Colonic mucosa (tissue), 4 donors: ENCODE measurements around the gene ZNF541. TPM values are rescaled to one million over a fixed set of nuclear protein-coding genes. Genes with fewer than 3 reads are reported as not detected.

Source experiments
- DNase-seq: peaks from one replicate; pipeline ENCODE4 v3.0.0-alpha.2; 2020
- H3K27ac ChIP-seq: fragments of 200-600 bp; one replicate; pipeline ENCODE4 v1.8.0; 2021
- H3K27me3 ChIP-seq: fragments of 200-600 bp; one replicate; pipeline ENCODE4 v1.8.0; 2021
- H3K36me3 ChIP-seq: fragments of 200-600 bp; one replicate; pipeline ENCODE4 v1.8.0; 2021
- H3K4me1 ChIP-seq: fragments of 200-600 bp; one replicate; pipeline ENCODE4 v1.8.0; 2021; ENCODE audit warnings: mild to moderate bottlenecking
- H3K4me3 ChIP-seq: fragments of 200-600 bp; one replicate; pipeline ENCODE4 v1.8.0; 2021
- H3K9ac ChIP-seq, 2 donors: one replicate each; pipeline ENCODE4 v1.7.0; 2013; ENCODE audit warnings: control low read depth in 2 of 2, low read depth in 2 of 2, low read length in 2 of 2
- H3K9me3 ChIP-seq: fragments of 200-600 bp; one replicate; pipeline ENCODE4 v1.8.0; 2021
- intact Hi-C: fragments of 100-400 bp; cut with DNase I; formaldehyde crosslinking; loops from one replicate; pipeline ENCODE4 v1.14.1; 2022
- total RNA-seq, 2 donors: library from RNA; stranded (reverse); fragmentation: NEBNext Ultra II Directional in 1 of 2; extraction: Animal tissue kit (Norgen Biotek cat#: 25700) in 1 of 2; gene quantifications; one replicate each; pipeline ENCODE4 v1.2.1, GENCODE V29; 2021
- TF ChIP-seq, protein P1 (sequence below): fragments of 200-600 bp; IDR thresholded peaks from one replicate; pipeline ENCODE4 v1.8.0; 2022; ENCODE audit warnings: antibody characterized with exemption, mild to moderate bottlenecking
- donor health status: healthy.
- donor health status: DM: no; HTN: no; CAD: no.
- donor health status: DM: no; HTN: no; CAD: no.

ZNF541 gene
- total RNA-seq, 2 donors from 2014 or later, result 0.10 to 0.21 TPM

GRCh38 chr19:47614559-47614958 lies 41.6 kb upstream of the ZNF541 start:
- no peak overlapping the region for H3K4me3 ChIP-seq
- no peak overlapping the region for H3K27ac ChIP-seq
- intact Hi-C loops, result no loop called here
- no peak overlapping the region for H3K9ac ChIP-seq
- H3K4me1 ChIP-seq, result peaks cover 8% of the 10 kb centered on the region
- no peaks in the 10 kb centered on the region for H3K27me3 ChIP-seq
- DNase-seq, result no peak
- no peaks in the 10 kb centered on the region for H3K36me3 ChIP-seq
- TF ChIP-seq, protein P1, sequence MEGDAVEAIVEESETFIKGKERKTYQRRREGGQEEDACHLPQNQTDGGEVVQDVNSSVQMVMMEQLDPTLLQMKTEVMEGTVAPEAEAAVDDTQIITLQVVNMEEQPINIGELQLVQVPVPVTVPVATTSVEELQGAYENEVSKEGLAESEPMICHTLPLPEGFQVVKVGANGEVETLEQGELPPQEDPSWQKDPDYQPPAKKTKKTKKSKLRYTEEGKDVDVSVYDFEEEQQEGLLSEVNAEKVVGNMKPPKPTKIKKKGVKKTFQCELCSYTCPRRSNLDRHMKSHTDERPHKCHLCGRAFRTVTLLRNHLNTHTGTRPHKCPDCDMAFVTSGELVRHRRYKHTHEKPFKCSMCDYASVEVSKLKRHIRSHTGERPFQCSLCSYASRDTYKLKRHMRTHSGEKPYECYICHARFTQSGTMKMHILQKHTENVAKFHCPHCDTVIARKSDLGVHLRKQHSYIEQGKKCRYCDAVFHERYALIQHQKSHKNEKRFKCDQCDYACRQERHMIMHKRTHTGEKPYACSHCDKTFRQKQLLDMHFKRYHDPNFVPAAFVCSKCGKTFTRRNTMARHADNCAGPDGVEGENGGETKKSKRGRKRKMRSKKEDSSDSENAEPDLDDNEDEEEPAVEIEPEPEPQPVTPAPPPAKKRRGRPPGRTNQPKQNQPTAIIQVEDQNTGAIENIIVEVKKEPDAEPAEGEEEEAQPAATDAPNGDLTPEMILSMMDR, result no peak
- no peaks in the 10 kb centered on the region for H3K9me3 ChIP-seq

DNA sequence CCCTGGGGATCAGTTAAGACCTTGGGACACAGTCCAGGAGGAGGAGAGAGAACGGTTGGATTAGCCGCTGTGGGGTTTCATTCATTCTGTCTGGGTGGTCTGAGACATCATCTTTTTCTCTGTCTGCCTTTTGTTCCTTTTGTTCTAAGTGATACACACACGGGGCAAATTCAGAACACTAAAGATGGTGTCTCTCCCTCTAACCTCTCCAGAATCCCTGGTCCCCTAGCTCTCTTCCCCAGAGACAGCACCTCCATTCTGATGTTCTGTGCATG lies 41.0 kb upstream of the ZNF541 start:
- Histone ChIP-seq H3K27me3 (no peaks in the 10 kb centered on the region), H3K9me3 (no peaks in the 10 kb centered on the region), H3K4me1 (peaks cover 8% of the 10 kb centered on the region), H3K4me3 (no peak overlapping the region), H3K27ac (no peak overlapping the region), H3K9ac (no peak overlapping the region), H3K36me3 (no peaks in the 10 kb centered on the region)
- TF ChIP-seq, protein P1, result no peak
- DNase-seq, result no peak
- intact Hi-C loops, result no loop called here

DNA sequence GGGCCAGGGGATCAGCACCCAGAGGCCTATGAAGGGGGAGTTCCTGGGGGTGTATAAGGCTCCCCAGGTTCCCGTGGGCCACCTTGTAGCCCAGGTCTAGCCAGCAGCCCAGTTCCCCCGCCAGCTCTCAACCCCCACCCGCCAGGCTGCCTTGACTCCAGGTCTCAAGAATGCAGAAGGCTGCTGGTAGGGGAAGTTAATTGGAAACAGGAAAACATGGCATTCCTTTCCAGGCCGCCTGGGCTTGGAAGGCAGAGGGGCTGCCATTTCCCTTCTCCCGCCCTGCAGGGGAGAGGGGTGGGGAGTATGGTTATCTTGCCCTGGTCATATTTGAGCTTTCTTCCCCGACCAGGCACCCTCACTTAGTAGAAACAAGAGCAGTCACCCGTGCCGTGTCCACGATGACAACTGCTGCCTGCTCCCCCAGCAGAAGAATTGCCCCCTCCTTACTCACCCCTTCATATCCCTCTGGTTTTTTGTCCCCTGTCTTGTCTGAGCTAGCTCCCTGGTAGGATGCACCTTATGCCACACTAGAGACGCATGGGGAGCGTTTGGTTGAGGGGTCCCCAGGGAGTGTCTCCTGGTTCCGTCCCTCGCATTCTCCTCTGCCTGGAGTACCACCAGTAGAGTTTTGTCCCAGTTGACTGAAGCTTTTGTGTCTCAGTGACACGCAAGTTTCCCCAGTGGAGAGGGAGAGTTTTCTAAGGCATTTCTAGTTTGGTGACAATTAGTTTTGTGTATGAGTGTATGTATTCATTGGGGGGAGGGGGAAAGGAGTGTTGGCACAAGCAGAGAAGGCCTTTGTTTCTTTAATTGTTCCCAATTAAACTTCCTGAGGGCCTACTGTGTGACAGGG lies 40.4 kb upstream of the ZNF541 start:
- no peak for DNase-seq
- Histone ChIP-seq H3K4me3 (no peak overlapping the region), H3K27me3 (no peaks in the 10 kb centered on the region), H3K9me3 (no peaks in the 10 kb centered on the region), H3K36me3 (no peaks in the 10 kb centered on the region), H3K9ac (no peak overlapping the region), H3K27ac (no peak overlapping the region), H3K4me1 (peaks cover 8% of the 10 kb centered on the region)
- intact Hi-C loops, result no loop called here
- TF ChIP-seq, protein P1, result no peak

DNA sequence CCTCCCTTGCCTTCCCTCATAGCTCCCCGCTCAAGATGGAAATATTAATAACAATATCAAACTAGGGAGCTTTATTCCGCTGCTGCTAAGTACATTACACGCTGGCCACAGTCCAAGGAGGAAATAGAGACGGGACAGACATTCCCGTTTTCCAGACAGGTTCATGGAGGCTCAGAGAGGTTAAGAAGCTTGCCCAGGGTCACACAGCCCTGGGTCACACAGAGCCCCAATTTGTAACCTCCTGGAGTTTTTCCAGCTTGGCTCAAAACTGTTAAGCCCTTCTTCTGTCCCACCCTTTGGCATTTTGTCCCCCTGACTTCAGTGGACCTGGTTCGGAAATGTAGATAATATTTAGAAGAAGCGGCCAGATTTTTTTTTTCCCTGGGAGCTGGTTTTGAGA lies 38.0 kb upstream of the ZNF541 start:
- peak overlapping the region; percentile 69 for H3K4me3 ChIP-seq
- no peaks in the 10 kb centered on the region for H3K9me3 ChIP-seq
- TF ChIP-seq, protein P1, result no peak
- intact Hi-C loops, result no loop called here
- peaks cover 8% of the 10 kb centered on the region for H3K4me1 ChIP-seq
- H3K27ac ChIP-seq, result peak overlapping the region; percentile 88
- H3K9ac ChIP-seq, result peak overlapping the region; percentile 39 to 81
- DNase-seq, result peak; percentile 48
- no peaks in the 10 kb centered on the region for H3K36me3 ChIP-seq
- H3K27me3 ChIP-seq, result no peaks in the 10 kb centered on the region

DNA sequence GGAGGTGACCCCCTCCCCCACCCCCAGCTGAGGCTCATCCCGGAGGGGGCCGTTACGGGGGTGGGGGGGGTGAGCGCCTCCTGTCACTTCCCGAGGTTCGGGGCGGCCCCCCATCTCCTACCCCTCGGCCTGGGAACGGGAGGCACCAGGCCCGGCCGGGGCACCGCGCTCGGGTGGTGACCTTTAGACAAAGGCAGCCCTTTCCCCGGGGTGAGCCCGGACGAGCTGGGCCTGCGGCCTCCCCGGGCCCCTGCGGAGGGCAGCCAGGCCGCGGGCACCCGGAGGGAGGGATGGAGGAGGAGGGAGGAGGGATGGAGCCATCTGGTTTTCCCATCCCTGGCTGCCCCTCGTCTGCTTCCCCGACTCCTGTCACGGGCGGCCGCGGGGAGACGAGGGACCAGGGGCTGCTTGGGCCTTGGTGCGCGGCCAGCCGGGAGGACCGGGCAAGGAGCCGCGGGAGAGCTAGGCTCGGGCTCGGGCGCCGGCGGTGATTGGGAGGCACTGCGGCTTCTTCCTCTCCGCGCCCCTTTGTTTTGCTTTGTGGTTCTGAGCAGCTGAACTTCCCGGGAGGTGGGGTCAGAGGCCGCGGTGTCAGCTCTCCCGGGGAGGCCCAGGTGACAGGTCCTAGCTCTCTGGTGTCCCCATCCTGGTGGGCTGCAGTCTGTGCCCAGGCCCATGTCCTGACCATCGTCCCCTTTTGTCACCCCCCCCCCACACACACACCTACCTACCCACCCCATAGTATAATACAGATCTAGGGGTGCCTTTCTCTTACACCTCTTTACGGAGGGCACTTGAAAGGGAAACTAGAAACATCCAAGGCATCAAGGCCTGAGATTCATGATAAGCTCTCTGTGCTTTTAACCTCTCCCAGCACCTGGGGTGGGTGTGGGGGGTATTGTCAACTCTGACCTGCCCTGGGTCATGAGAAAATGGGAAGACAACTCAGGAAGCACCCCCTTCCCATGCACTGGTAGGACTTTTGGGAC lies 37.3 kb upstream of the ZNF541 start:
- Histone ChIP-seq H3K9ac (peak overlapping the region; percentile 81 to 94), H3K27me3 (no peaks in the 10 kb centered on the region), H3K27ac (peak overlapping the region; percentile 88), H3K4me3 (peak overlapping the region; percentile 69), H3K9me3 (no peaks in the 10 kb centered on the region), H3K36me3 (no peaks in the 10 kb centered on the region), H3K4me1 (peaks cover 8% of the 10 kb centered on the region)
- intact Hi-C loops, result loop anchor here (5.0 kb wide), 1 partner anchor 87 kb away; no protein-coding TSS in a partner anchor
- DNase-seq, result peak; percentile 70
- TF ChIP-seq, protein P1, result no peak
